Measurements from ENCODE around the gene SOX6.

DNA sequence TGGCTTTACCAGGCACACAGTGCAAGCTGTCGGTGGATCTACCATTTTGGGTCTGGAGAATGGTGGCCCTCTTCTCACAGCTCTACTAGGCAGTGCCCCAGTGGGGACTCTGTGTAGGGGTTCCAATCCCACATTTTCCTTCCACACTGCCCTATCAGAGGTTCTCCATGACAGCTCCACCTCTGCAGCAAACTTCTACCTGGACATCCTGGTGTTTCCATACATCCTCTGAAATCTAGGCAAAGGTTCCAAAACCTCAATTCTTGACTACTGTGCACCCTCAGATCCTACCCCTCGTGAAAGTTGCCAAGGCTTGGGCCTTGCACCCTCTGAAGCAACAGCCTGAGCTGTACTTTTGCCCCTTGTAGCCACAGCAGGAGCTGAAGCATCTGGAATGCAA lies 108.1 kb downstream of the SOX6 start:
- TF ChIP-seq POLR2AphosphoS5 (IDR thresholded peaks at IDR 0.05; ENCODE audit: low read depth, low read length) (no peak), TAF1 (IDR thresholded peaks at IDR 0.05; ENCODE audit: borderline replicate concordance, insufficient read depth, low read length) (no peak), SIN3A (IDR thresholded peaks at IDR 0.05; ENCODE audit: borderline replicate concordance, insufficient read depth, low read length) (no peak), FOXP2 (optimal IDR thresholded peaks at IDR 0.05; ENCODE audit: borderline replicate concordance, extremely low read depth, extremely low read length, insufficient read depth) (no peak)
- TF ChIP-seq, protein P1, sequence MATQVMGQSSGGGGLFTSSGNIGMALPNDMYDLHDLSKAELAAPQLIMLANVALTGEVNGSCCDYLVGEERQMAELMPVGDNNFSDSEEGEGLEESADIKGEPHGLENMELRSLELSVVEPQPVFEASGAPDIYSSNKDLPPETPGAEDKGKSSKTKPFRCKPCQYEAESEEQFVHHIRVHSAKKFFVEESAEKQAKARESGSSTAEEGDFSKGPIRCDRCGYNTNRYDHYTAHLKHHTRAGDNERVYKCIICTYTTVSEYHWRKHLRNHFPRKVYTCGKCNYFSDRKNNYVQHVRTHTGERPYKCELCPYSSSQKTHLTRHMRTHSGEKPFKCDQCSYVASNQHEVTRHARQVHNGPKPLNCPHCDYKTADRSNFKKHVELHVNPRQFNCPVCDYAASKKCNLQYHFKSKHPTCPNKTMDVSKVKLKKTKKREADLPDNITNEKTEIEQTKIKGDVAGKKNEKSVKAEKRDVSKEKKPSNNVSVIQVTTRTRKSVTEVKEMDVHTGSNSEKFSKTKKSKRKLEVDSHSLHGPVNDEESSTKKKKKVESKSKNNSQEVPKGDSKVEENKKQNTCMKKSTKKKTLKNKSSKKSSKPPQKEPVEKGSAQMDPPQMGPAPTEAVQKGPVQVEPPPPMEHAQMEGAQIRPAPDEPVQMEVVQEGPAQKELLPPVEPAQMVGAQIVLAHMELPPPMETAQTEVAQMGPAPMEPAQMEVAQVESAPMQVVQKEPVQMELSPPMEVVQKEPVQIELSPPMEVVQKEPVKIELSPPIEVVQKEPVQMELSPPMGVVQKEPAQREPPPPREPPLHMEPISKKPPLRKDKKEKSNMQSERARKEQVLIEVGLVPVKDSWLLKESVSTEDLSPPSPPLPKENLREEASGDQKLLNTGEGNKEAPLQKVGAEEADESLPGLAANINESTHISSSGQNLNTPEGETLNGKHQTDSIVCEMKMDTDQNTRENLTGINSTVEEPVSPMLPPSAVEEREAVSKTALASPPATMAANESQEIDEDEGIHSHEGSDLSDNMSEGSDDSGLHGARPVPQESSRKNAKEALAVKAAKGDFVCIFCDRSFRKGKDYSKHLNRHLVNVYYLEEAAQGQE (IDR thresholded peaks at IDR 0.05; ENCODE audit: insufficient read depth in 1 of 2, low read depth in 2 of 2, low read length in 2 of 2) = no peak
